Posterior vena cava (tissue), 2 donors: ENCODE data around the gene ZP4. TPM values are rescaled to one million over a fixed set of nuclear protein-coding genes. Genes with fewer than 3 reads are reported as not detected.
"Not testable (repeated sequence)": the region's sequence is repeated elsewhere in the genome, so short reads cannot be mapped to it uniquely, and the experiment has no call there.

Experiments used
- DNase-seq: peaks from one replicate; pipeline ENCODE4 v3.0.0-alpha.2; 2020; ENCODE audit warnings: low spot score
- intact Hi-C, 2 donors: fragments of 100-400 bp; cut with DNase I; formaldehyde crosslinking; loops; one replicate each; pipeline versions ENCODE4 v1.14.1 to v1.14.2; 2022 to 2023
- total RNA-seq, 2 donors: library from RNA; stranded (reverse); fragmentation: NEBNext Ultra II Directional; extraction: Animal tissue kit (Norgen Biotek cat#: 25700); gene quantifications; one replicate each; pipeline ENCODE4 v1.2.1, GENCODE V29; 2021
- donor health status: DM: yes; HTN: yes; CAD: no.
- donor health status: DM: yes; HTN: yes; CAD: no.

Gene ZP4
- total RNA-seq, 2 donors from 2014 or later, result not detected

DNA sequence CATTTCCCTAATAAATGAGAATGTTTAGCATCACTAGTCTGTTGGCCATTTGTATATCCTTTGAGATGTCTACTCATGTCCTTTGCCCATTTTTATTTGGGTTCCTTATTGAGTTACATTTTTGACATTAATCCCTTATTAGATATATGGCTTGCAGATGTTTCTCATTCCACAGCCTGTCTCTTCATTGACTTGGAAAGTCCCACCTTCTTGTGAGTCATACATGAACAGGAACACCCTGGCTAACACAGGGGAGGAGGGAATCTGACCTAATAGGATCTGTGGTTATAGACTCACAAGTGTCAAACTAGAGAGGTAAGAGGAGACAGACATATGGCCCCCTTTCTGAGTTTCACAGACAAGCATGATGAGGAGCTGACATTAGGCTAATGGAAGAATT, 11.5 kb downstream of the ZP4 start:
- DNase-seq, result no peak
- intact Hi-C loops, result no loop called here

DNA sequence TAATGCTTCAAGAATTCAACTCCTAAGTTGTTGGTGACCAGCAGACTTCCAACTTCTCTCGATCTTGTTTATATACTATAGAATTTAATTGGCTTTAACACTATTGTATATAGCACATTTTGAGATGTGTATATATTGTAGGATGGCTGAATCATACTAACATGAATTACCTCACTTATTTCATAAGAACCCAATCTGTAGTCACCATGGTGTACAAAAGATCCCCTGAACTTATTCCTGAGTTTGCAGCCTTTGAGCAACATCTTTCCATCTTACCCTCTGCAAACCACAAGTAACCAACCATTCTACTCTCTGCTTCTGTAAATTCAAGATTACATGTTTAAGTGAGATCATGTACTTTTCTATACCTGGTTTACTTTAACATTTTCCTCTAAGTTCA, 12.3 kb downstream of the ZP4 start:
- intact Hi-C loops, result no loop called here
- DNase-seq, result no peak

DNA sequence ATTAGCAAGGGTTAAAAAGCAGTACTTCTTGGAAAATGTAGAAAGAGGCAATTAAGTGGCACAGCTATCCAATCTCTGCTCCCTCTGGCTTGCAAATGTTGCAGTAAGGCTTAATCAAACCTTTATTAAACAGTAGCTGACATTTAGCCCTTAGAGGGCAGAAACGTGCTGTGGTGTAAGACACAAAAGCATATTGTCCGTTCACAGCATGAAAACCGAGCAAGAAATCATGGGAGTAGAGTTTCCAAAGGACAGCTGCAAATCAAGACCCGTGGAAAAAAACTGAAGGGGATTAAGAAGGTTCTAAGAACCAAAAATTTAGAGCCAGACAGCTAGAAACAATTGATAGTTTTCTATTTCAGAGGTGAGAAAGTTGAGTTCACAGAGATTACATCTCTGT, 13.1 kb downstream of the ZP4 start:
- DNase-seq, result no peak
- intact Hi-C loops, result no loop called here

DNA sequence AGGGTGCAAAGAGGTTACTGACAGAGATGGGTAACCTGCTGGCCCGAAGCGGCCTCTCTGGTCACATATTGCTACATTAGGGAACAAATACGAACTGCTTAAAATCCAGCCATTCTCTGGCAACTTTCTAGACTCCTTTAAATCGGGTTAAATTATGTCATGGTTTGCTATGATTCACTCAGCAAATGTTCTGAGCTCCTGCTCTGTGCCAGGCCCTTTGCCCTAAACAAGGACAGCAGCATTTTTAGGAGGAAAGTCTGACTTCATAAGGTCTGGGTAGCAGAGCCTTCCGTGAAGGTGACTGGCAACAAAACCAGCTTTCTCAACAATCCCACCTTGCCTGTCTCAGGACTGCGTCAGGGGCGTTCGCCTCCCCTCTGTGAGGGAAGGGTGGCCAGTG, 15.4 kb downstream of the ZP4 start:
- no peak for DNase-seq
- intact Hi-C loops, result no loop called here

DNA sequence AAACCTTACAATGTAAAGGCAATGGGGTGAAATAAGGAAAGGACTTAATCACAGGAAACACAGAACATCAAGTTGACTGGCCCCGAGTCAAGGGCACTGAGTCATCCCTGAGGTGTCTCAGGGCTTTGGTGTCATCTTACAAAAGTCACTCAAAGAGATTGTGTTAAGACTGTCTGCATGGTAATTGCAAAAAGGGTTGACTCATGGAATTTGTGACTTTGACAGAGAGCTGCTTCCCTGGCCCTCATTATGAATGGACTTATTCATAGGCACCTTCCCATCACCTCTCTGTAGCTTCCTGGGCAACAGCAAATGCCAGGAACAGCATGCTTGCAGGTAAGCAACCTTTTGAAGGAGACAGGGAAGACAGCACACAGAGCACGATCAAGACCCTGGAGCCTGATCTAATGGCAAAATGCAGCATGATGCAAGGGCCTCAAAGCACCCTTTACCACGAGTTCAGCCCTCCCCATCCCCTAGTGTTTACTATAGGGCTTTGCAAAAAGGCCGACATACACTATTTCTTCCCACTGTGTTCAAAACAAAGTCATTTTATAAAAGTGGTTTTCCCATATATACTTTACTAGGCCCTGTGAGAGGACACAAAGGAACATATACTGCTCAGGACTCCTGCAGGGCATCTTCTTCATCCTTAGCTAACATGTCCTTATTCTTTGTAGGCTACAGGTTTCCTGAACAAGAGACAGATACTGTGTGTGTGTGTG, 17.1 kb downstream of the ZP4 start:
- intact Hi-C loops, result no loop called here
- DNase-seq, result no peak

DNA sequence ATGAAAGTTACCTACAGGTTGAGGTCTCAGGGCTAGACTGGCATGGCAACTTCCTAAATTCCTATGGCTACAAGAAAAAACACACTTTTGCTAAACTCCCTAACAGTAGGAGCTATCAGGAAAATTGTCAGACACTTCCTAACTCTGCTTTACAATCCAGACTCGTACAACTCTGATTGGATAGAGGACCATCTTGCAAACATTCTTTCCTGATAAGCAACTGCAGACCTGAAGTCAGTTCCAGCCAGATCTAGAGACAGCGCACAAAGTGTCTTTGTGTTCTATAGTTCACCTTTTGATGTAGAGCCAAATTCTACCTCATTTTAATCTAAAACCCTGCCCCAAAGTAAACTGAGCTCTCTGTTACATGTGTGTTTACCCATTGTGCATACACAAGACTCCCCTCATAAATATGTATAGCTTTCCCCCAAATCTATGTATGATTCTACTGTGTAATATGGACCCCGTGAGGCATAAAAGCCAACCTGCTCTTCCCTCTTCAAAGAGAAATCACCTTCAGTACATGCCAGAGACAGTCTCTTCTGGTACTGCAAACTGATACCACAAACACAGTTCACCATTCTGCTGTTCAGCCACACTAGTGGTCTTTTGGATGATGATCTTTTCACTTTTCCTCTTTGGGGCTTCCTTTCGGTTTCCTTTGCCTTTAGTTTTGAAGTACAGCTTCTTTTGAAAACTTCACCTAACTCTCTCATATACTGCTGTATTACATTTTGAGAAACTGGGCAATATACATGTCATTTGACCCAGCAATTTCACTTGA, 21.7 kb downstream of the ZP4 start:
- DNase-seq, result no peak
- intact Hi-C loops, result no loop called here

DNA sequence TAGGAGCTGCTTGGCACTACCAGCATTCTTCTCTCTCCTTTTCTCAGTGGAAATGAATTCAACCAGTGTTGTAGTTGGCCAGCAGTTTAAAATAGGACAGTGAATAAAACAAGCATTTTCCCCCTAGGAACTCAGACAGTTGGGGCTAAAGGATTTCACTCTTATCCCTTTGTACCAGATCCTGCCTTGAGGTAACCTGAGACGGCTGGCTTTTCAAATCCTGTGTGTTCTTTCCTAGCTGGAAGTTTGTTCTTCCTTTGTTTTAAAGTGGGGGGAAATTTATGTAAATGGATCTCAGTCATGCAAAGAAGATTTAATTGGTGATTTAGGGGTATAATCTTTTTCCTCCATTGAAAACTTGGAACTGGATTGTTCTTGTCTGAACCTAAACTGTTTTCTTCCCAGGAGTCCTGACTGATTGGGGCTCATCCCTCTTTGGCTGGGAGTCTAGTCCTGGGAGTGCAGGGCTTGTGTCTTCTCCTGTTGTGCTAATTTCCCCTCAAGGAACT, 23.3 kb downstream of the ZP4 start:
- intact Hi-C loops, result no loop called here
- no peak for DNase-seq

DNA sequence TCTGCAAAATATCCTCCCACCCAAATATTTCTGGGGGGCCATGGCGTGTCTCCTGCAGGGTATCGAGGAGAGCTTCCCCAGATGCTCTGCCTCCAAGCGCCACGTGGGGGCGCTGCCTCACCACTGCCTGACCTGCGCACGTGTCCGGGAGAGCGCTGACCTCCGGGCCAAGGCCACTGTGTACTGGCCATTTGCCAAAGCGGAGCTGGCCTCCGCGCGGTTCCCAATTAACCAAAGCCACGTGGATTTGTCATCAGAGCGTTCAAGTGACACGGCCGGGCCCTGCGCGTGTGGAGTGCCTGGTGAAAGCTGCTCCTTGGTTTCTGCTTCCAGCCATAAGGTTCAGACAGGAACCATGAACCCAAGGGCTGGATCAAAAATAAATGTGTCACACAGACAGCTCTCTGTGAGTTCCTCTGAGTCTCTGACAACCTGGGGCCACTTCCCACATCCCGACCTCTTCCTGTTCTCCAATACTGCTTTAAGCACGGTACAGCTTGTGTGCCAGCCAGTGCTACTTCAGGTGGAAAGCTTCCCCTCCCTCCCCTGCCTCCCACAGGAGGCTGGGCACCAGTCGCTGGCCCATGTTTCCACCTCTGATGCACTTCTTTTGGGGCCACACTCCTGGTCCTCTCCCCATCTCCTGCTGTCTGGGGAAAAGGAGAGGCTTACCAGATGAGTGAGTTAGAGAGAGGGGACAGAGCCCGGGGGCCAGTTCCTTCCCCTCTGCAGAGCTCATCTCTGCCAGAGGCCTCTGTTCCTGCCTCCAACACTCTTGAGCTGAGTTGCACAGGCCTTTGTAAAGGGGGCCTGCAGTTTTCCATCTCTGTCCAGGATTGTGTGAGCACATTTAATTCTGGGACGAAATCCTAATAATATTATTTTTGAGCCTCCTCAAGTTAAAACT, 26.1 kb downstream of the ZP4 start:
- intact Hi-C loops, result no loop called here

DNA sequence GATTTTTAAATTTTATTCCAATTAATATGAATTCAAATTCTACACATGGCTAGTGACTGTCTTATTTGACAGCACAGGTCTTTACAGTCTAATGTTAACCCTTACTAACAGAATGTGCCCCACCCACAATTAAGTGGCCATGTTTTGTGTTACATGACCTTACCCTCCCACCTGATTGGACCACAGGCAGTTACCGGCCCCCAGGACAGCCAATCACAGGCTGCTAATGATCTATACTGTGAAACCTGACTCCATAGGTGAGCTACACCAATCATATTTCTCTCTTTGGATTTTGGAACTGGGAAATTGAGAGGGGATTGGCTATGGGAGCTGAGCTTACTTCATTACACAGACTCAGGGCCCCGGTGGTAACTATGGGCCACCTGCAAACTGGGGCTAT, 27.5 kb downstream of the ZP4 start:
- intact Hi-C loops, result no loop called here
- no peak for DNase-seq

More for the DNA sequence above, 26.1 kb downstream of the ZP4 start:
- DNase-seq, result peak; percentile 82

DNA sequence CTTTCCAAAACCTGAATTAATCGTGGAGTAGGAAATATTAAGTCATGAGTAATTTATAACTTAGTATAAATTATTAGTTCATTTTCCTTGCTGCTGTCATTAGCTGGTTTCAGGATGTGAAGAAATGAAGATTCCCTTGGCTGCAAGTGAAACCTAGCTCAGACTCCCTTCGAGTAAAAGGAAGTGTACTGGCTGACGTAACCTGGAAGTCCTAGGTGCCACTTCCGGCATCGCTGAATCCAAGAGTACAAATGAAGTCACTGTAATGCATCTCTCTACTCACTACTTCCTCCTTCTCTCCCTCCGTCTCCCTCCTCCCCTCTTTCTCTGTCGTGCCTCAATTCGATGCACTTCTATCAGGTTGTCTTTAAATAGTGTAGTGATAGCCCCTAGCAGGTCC, 28.8 kb downstream of the ZP4 start:
- intact Hi-C loops, result no loop called here

DNA sequence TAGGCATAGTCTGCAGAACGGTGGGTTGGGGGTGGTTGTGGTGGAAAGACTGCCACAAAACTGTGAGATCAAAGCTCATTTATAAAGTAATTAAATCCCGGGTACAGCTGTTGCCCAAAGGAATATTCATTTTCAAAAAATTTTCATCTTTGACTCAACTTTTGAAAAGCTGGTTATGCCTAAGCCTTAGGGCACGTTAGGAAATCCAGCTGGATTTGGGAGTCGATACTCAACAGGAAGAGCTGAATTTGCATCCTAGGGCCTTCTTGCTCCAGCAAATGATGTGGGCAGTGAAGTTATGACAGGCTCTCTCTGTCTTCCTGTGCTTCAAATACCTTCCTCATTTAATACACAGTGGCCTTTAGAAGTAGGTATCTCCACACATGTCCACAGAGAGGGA, 31.7 kb downstream of the ZP4 start:
- intact Hi-C loops, result loop anchor here in 1 of 2 donors (10.0 kb wide), 1 partner anchor 106 kb away; no protein-coding TSS in a partner anchor
- DNase-seq, result no peak

More for the DNA sequence above, 28.8 kb downstream of the ZP4 start:
- no peak for DNase-seq

DNA sequence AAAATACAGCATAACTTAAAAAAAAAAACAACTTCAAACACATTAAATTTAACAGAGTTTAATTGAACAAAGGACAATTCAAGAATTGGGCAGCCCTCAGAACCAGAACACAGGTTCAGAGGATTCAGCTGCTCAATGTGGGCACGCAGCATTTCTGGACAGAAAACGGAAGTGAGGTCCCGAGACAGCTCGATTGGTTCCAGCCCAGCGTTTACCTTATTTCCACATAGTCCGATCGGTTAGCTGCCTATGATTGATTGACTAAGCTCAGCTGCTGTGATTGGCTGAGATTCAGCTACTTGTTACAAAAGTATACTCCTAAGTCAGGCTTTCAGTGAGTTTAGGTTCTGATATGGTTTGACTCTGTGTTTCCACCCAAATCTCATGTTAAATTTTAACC, 33.3 kb downstream of the ZP4 start:
- DNase-seq, result no peak
- intact Hi-C loops, result loop anchor here in 1 of 2 donors (10.0 kb wide), 1 partner anchor 107 kb away; no protein-coding TSS in a partner anchor

DNA sequence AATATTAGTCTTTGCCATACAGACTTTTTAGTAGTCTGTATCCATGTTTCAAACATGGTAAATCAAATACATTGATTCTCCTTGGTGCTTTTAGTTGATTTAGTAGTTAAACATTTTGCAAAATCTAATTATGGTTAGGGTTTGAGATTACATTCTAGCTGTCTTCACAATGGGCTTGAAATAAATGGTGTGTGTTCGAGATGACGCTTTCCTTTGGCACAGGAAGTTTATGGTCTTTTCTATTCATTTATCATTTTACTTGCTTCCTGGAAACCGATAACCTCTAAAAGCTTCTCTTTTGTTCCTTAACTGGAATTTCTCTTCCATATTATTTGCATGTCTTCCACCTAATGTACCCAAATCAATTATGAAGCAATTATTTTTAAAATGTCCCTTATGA, 38.4 kb downstream of the ZP4 start:
- no peak for DNase-seq
- intact Hi-C loops, result loop anchor here in 1 of 2 donors (10.0 kb wide), 1 partner anchor 112 kb away; no protein-coding TSS in a partner anchor

DNA sequence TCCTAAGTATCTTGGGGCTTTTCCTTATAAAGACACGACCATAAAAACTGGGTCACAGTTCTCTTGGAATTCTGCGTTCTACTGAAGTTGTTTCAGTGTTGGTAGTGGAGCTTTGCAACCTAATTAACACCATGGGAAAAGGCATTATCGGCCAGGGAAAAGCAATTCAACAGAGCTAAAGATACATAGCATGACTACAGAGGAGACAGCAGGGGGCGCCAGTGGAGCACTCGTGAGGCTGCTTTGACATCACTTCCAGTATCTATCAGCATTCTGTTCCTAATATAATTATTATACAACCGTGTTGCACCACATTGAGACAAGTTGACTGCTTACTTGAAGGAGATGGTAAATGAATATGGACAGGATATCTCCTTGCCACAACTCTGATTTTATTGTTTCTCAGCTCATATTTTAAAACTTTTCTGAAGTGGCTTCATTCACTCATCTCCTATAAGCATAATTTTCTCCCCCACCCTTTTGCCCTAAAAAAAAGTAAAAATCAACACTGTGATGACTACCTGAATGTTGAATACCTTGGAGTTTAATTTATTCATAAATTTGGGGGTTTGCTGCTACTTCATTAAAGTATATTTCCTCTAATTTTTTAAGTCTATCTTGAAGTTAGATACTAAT, 39.4 kb downstream of the ZP4 start:
- DNase-seq, result no peak
- intact Hi-C loops, result loop anchor here in 1 of 2 donors (10.0 kb wide), 1 partner anchor 113 kb away; no protein-coding TSS in a partner anchor

DNA sequence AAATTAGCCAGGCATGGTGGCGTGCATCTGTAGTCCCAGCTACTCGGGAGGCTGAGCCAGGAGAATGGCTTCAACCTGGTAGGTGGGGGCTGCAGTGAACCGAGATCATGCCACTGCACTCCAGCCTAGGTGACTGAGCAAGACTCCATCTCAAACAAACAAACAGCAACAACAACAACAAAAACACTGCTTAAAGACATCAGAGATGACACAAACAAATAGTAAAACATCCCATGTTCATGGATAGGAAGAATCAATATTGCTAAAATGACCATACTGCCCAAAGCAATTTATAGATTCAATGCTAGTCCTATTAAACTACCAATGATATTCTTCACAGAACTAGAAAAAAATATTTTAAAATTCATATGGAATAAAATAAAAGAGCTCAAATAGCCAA, 47.2 kb downstream of the ZP4 start:
- DNase-seq, intact Hi-C loops: not testable (repeated sequence)

DNA sequence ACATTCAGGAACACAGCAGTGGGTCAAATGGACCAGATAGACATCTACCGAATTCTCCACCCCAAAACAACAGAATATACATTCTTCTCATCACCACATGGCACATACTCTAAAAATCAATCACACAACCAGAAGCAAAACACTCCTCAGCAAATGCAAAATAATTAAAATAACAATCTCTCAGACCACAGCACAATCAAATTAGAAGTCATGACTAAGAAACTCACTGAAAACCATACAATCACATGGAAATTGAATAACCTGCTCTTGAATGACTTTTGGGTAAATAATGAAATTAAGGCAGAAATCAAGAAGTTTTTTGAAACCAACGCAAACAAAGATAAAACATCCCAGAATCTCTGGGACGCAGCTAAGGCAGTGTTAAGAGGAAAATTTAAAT, 49.2 kb downstream of the ZP4 start:
- intact Hi-C loops, result no loop called here

DNA sequence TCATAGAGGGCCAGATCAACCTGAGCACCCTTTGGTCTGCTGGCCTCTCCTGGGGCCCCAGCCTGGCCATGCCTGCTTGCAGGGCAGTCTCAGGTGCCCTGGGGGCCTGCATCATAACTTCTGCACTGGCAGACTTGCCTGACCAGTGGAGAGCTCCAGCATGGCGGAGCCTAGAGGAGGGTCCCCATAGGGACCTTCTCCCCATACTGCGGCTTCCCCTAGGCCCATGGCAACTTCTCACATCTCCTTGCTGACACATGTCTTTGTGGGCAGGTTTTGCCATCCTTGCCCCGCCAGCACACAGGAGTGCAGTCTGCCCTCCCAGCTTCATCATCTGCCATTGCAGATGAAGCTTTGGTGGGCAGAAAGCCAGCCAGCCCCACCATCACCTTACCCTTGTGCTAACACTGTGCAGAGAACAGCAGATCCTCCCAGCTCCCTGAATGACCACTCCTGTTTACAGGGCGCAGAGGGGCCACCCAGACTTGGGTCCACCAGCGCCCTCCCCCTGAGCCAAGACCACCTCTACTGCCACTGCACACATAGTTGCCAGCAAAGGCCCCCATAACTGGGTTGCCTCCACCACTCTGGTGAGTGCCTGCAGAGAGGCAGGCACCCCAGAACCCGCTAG, 51.7 kb downstream of the ZP4 start:
- no peak for DNase-seq
- intact Hi-C loops, result no loop called here

More for the DNA sequence above, 49.2 kb downstream of the ZP4 start:
- DNase-seq, result no peak

DNA sequence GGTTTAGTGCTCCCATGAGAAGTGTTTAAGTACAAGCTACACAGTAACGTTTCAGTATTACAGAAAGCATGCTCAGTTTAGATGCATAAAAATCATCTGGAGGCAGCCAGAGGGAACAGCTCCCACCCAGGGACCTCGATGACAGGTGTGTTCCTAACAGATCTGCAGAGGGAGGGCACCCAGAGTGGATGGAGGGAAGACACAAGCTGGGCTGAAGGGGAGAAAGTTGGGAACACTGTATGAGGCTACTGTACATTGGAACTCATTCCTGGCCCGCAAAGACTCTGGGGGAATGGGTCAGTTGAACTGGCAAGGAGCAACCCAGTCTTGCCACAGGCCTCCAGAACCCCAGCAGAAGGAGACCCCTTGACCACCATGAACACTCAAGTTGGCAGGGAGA, 52.4 kb downstream of the ZP4 start:
- intact Hi-C loops, result no loop called here
- no peak for DNase-seq
